ENCODE results near the gene FSHB. TPM values are rescaled to one million over a fixed set of nuclear protein-coding genes. Genes with fewer than 3 reads are reported as not detected.

FSHB gene
- total and polyA plus RNA-seq, 2 of the 8 experiments (the other 6 are each of a cell fraction or from before 2014, with no cell fraction given): not detected

DNA sequence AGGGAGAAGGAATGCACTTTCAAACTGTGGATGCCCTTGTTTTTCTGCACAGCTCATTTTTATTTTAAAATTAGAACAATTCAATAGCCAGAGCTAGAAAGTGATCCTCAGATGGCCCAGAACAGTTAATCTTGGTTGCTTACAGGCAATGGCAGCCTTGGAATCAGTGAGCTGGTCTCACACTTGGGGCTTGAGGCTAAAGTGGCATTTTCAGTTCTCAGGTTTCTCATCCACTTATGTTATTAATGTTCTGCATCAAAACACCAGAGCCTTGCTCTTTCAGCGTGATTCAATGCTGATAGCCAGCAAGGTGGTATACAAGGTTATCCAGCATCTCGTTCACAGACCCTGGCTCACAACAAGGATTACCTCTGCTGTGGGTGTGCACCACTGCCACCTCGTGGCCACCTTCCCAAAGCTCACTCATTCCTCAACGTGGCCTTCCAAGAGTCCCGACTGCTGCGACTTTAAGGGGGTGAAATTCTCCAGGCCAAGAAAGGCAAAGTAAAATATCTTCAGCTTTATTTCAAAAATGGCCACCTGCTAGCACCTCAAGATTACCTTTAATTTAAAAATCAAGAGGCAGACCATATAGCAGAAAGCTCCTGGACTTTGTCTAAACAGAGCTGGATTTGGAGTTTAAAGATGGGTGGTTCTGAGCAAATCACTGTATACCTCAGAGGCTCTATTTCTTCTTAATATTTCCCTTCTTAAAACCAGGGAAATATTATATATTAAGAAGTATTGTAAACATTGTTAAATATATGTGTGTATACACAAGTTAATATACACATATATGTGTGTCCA is 34.2 kb upstream of the FSHB start:
- Histone ChIP-seq H3K14ac (ENCODE audit: insufficient read length) (no peak overlapping the region), H3K36me3 (ENCODE audit: control insufficient read depth in 2 of 4, insufficient read depth in 4 of 4, low read length in 3 of 4) (no peaks in the 10 kb centered on the region), H3K23ac (ENCODE audit: insufficient read length) (no peak overlapping the region), H2BK15ac (ENCODE audit: low read length) (no peak overlapping the region), H3K4me1 (replicated peaks in 1 of 4; ENCODE audit: control insufficient read depth in 3 of 4, insufficient read depth in 4 of 4, low read length in 3 of 4) (peaks cover 0 to 3% (median 0%) of the 10 kb centered on the region in 4 experiments; a peak in 1 of 7 replicates), H2BK120ac (replicated peaks; ENCODE audit: low read depth, low read length) (no peak overlapping the region), H3K4me2 (ENCODE audit: insufficient read depth in 1 of 2, low read depth in 2 of 2, low read length in 2 of 2) (no peak overlapping the region), H2BK5ac (ENCODE audit: low read depth, low read length) (no peak overlapping the region), H2AK5ac (ENCODE audit: low read depth, low read length) (no peak overlapping the region), H3K27me3 (replicated peaks in 1 of 4; ENCODE audit: control insufficient read depth in 3 of 4, extremely low read depth in 1 of 4, insufficient read depth in 3 of 4, low read length in 3 of 4) (no peaks in the 10 kb centered on the region), H3K79me2 (ENCODE audit: control insufficient read depth in 1 of 2, insufficient read depth in 2 of 2, low read length in 2 of 2) (no peaks in the 10 kb centered on the region), H2AFZ (ENCODE audit: low read length) (no peak overlapping the region), H3K9me3 (ENCODE audit: insufficient read depth in 2 of 2, low read depth in 1 of 2, low read length in 1 of 2) (peaks cover 3 to 6% of the 10 kb centered on the region in 2 experiments; a peak in 1 of 4 replicates), H3K4ac (replicated peaks; ENCODE audit: insufficient read length, low read depth, low read length) (no peak overlapping the region), H4K8ac (ENCODE audit: extremely low read depth, insufficient read depth, low read length) (no peak overlapping the region), H4K20me1 (replicated peaks in 1 of 2; ENCODE audit: control insufficient read depth in 1 of 2, insufficient read depth in 2 of 2, low read length in 2 of 2) (no peaks in the 10 kb centered on the region), H3K4me3 (ENCODE audit: extremely low read depth in 1 of 4, insufficient read depth in 2 of 4, low read depth in 3 of 4, low read length in 4 of 4) (no peak overlapping the region), H4K91ac (replicated peaks; ENCODE audit: insufficient read length, low read length) (no peak overlapping the region), H3K79me1 (ENCODE audit: low read depth, low read length) (no peaks in the 10 kb centered on the region), H3K9ac (replicated peaks in 1 of 4; ENCODE audit: extremely low read depth in 1 of 4, low read depth in 3 of 4, low read length in 3 of 4) (no peak overlapping the region), H2BK12ac (ENCODE audit: low read depth, low read length) (no peak overlapping the region), H3K27ac (ENCODE audit: low read depth, low read length) (no peak overlapping the region), H3K23me2 (ENCODE audit: low read depth, low read length) (no peaks in the 10 kb centered on the region), H3K56ac (replicated peaks; ENCODE audit: insufficient read length, low read depth, low read length) (no peak overlapping the region), H2BK20ac (ENCODE audit: low read length) (no peak overlapping the region), H4K5ac (ENCODE audit: insufficient read length, low read depth, low read length) (no peak overlapping the region), H3K18ac (ENCODE audit: extremely low read depth, low read length) (no peak overlapping the region)
- ChIA-PET POLR2A (ENCODE audit: partially characterized antibody) (no interaction called here), CTCF (ENCODE audit: partially characterized antibody) (interaction anchor here (0.6 to 4.8 kb wide), 35 partner anchors 11 to 914 kb away, joined by 3 to 29 read pairs (median 4); no protein-coding TSS in a partner anchor)
- peak; percentile 97 for FAIRE-seq
- WGBS, 2 experiments (ENCODE audit: extremely low coverage in 1 of 2, insufficient coverage in 1 of 2, insufficient read length in 1 of 2, insufficient replicate concordance in 2 of 2, low coverage in 1 of 2, low lambda C conversion rate in 2 of 2, missing lambda C conversion rate in 1 of 2): 34% methylated on average over 6 of the region's 6 CpGs; no CpG with 5 or more reads in 1 of the 2 experiments
- DNase-seq (ENCODE audit: low read depth in 1 of 2, low spot score in 2 of 2): peak; percentile 49 to 89
- TF ChIP-seq E2F6 (IDR thresholded peaks at IDR 0.05) (no peak), RXRA (IDR thresholded peaks at IDR 0.05; ENCODE audit: insufficient read depth, low read depth, low read length) (no peak), POLR2AphosphoS5 (IDR thresholded peaks at IDR 0.05; ENCODE audit: low read depth, low read length) (no peak), NANOG (IDR thresholded peaks at IDR 0.05; ENCODE audit: insufficient read depth, low read depth, low read length, poor library complexity, severe bottlenecking) (no peak), KDM5A (IDR thresholded peaks at IDR 0.05; ENCODE audit: low read length) (no peak), CBX8 (IDR thresholded peaks at IDR 0.05; ENCODE audit: borderline replicate concordance, low read depth, low read length) (no peak), FOSL1 (IDR thresholded peaks at IDR 0.05; ENCODE audit: insufficient read depth, low read depth, low read length) (no peak), MAFK (IDR thresholded peaks at IDR 0.05; ENCODE audit: low read depth, low read length) (no peak), EP300 (IDR thresholded peaks at IDR 0.05; ENCODE audit: borderline replicate concordance in 1 of 2, low read depth in 2 of 2, low read length in 2 of 2) (no peak), RBBP5 (IDR thresholded peaks at IDR 0.05; ENCODE audit: borderline replicate concordance, low read depth, low read length) (no peak)

Data from H1 (cell line).